HG03378 (cell line): ENCODE results near the gene KCNMA1.
"Not testable (repeated sequence)": the region's sequence is repeated elsewhere in the genome, so short reads cannot be mapped to it uniquely, and the experiment has no call there.

Source experiments
- ATAC-seq: cut with Tn5 transposase; IDR thresholded peaks from one replicate; pipeline ENCODE4 v1.9.1; 2021; ENCODE audit warnings: mild to moderate bottlenecking, moderate library complexity; ENCODE audit not compliant: unreplicated experiment

Gene KCNMA1

DNA sequence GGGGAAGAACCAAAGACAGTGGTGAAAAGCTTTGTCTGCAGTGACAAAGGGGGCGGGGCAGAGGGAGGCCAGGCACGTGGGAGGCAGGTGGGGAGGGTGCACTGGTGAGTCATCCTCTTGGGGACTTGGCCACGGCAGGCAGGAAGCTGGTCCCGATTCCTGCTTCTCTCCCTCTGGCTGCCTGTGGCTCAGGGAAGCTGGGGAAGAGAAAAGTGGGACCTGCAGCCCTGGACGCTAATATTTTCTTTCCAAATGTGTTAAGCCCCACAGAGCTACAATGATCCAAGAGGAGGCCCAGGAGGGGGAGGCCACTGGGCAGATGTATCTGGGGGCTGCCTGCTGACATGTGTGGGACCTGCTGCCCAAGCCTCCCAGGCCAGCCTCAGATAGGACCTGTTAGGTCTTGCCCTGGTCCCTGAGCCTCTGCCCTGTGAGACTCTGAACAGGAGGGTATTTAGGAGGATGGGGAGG is 231.8 kb downstream of the KCNMA1 start:
- ATAC-seq, result no peak

GRCh38 chr10:77404810-77405209 is 232.8 kb downstream of the KCNMA1 start:
- ATAC-seq, result no peak

DNA sequence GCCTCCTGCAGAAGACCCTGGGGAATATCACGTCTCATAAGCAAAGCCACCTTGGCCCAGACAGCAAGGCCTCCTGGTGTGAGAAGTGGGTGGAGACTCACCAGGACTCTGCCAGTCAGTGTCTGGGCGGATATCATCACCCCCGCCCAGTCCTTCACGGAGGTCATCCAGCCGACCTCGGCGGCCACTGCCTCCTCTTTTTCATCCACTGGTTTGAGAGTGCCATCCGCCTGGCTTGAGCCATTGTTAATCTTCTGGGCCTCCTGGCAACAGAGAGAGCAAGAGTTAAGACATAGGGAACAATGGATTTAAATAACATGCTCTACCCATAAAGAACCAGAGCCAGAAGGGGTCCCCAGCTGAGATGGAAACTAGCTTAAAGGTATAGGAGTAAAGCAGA is 233.8 kb downstream of the KCNMA1 start:
- no peak for ATAC-seq

DNA sequence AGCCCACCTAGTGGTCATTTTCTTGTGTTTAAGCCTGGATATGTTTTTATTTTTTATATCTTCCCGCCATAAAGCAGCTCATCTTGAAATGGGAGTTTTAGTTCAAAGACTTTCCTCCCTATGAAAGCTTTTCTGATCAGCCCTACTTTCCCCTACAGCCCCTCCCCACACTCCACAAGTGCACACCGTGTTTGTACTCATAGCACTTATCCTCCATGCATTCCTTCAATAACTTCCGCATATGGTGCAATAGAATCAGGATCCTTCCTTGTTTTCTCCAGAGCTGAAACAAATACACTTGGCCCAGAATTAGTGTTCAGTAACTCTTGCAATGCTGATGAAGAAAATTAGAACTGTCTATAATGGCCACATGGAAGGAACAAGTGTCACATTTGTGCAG is 235.9 kb downstream of the KCNMA1 start:
- ATAC-seq, result no peak

DNA sequence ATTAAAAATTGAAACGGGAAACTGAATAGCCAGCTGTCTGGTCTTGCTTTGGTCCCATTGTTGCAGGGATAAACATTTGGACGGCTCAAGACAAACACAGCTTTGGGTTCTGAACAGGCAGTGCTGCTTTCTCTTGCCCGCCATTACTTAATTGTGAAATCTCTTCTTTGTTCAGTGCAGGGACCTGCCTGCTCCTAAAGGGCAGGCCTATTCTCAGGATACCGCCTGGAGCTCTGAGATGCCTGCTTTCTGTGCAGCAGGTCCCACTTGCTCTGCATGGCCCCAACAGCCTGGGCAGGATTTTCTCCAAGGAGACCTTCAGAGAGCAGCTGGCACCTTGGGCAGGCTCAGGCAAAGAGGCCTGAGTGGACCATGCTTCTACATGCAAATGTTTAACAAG is 237.6 kb downstream of the KCNMA1 start:
- ATAC-seq, result no peak

DNA sequence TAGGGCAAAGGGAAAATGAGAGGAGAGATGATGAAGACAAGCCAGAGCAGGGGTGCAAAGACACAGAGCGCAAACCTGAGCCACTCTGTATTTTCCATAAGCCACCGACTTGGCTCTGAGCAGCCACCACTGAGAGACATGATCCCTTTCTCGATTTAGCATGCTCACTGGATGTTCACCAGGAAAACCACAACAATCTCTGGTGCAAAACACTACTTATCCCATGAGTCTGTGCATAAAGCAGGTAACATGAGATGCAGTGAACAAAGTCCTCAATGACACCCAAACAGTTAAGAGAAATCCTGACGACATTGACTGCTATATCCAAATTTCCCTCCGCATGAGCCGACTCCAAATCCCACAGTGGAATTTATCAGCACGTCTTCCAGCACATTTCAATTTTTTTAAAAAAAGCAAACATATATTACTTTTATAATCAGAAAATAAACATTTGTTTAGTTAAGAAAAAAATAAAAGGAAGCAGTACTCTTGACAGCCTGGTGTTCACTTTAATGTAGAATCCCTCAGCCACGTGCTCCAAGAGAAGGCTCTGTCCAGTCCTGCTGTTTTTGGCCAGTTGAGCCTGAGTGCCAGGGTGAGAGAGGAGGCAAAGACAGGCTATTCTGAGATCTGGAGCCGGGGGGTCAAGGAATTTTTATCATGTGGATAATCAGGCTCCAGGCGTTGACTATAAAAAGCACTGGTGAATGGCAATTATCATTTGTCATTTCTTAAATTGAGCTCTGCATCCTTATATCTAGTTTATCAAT is 238.4 kb downstream of the KCNMA1 start:
- ATAC-seq, result no peak

DNA sequence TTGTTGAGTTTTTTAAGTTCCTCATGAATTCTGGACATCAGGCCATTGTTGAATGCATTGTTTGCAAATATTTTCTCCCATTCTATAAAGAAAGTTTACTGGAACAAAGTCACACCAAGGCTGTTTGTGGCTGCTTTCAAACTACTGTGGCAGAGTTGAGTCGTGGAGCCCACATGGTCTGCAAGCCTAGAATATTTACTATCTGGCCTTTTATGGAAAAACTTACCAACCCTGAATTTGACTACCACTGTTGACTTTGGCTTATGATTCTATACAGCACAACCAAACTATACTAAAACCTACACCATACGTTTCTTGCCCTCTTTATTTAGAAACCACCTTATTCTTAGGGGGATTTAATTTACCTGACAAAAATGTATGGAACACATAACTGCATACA is 239.1 kb downstream of the KCNMA1 start:
- no peak for ATAC-seq

GRCh38 chr10:77397103-77397502 is 240.5 kb downstream of the KCNMA1 start:
- no peak for ATAC-seq

DNA sequence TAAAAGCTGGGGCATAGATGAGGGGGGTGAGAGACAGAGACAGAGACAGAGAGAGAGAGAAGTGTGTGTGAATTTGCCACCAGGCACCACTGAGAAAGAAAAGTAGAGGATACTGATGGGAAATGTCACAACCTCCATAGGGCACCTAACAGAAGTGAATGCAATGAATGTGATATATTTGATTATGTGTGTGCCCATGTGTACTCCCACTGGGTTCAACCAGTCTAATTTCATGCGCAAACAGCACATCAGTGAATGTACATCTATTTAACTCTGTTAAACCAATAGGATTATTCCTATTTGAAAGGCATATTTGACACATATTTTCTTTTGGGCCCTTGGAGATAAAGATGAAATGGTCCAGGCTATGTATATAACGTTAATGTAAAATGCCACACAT is 241.3 kb downstream of the KCNMA1 start:
- ATAC-seq, result no peak

- ATAC-seq, result no peak
These were observed 243.6 kb downstream of the KCNMA1 start for GRCh38 chr10:77393821-77394501.

- no peak for ATAC-seq
These were observed 244.2 kb downstream of the KCNMA1 start for GRCh38 chr10:77393411-77393810.

GRCh38 chr10:77392851-77393250 is 244.8 kb downstream of the KCNMA1 start:
- no peak for ATAC-seq

DNA sequence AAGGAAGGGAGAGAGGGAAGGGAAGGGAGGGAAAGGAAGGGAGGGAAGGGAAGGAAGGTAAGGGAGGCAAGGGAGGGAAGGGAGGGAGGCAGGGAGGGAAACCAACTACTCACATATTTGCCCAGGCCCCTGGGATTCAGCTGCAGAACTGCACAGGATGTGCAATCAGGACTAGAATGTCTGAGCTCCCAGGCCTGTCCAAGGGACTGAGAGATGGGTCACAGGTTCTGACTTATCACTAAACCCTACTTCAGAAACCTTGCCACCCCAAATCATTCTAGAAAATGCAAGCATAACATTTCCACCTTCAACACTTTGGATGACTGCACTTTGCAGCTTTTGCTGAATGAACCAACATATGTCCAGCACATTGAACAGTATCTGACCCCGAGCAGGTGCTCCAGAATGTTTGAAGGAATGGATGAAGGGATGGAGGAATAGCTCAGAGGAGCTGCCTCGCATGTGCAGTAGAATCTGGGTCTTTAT is 245.3 kb downstream of the KCNMA1 start:
- ATAC-seq, result no peak

DNA sequence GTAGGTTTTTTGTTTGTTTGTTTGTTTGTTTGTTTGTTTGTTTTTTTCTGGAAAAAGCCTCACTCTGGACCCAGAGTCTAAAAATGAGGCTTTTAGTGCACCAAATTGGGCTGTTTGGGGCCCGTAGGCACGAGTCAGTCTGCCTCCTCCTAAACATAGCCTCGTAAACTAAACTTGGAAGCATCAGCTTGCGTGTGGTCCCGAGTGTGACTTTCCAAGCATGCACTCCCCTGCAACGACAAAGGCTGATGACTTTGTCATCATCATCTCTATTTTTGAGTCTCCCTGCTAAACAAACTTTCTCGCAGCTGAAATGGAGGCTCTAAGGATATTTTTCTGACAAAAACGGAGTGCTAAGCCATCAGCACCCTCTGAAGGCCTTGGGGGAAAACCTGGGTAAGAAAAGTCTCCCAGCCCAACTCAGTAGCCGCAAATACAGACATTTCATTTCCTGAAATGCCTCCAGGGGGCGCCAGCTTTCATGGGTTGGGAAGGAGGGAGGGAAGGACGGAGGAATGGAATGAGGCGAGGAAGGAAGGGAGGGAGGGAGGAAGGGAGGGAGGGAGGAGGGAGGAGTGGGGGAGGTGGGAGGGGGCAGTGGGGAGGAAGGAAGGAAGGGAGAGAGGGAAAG is 245.9 kb downstream of the KCNMA1 start:
- ATAC-seq, result no peak

- no peak for ATAC-seq
These were observed 247.1 kb downstream of the KCNMA1 start for GRCh38 chr10:77390481-77390891.

DNA sequence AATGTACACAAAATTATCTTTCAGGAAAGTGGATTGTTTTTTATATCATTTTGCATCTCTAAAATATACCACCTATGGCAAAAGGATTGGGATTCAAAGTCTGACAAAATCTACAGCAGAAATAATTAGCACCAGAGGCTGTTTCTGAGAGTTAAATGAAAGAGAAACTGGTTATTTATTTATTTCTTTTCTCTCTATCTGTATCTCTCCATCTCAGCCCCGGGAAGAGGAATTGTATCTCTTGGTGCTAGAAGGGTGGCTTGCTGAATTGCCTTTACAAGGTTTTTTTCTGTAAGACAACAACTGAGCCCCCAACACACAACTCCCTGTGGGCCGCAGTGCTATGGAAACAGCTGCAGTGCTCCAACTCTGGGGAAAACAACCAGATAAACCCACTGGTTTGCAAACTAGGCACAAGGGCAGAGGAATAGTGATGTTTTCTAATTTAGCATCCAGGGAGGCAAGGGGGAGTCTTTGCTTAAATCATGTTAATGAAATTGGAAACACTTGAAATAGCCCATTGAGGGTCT is 249.0 kb downstream of the KCNMA1 start:
- no peak for ATAC-seq

GRCh38 chr10:77387701-77388100 is 249.9 kb downstream of the KCNMA1 start:
- not testable (repeated sequence) for ATAC-seq

GRCh38 chr10:77387247-77387646 is 250.4 kb downstream of the KCNMA1 start:
- ATAC-seq, result no peak

- ATAC-seq, result no peak
These were observed 250.8 kb downstream of the KCNMA1 start for GRCh38 chr10:77386838-77387237.

DNA sequence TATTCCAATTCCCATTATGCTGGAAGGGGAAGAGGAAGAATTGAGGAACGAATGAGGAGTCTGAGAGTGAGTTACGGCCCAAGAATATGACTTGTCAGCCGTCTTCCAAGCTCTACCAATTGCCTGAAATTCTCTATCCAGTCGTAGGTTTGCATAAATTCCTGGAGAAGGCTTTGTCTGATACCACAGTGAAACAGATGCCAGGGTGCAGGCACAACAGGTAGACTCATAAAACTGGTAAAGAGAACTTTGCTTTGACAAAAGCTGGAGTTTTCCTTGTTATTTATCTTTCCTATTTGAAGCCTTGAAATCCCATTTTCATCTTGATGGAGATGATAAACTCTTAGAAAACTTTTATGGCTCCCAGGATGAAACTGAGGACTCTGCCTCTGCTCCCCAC is 251.2 kb downstream of the KCNMA1 start:
- no peak for ATAC-seq

DNA sequence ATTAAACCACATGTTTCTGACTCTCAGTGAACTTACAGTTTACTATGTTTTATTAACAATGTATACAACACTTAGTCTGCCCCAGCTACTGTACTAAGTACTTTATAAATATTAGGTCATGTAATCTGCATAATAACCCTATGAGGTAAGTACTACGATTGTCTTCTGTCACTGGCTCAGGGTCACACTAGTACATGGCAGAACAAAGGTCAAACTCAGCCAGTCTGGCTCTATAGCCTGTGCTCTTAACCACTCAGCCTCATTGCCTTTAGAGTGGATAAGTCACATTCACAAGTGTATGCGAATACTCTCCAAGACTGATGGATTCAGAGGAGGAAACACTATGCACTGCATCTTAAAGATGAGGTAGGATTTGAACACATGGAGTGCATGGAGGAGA is 252.3 kb downstream of the KCNMA1 start:
- ATAC-seq, result no peak
